ENCODE results near the gene LRRC63. TPM values are rescaled to one million over a fixed set of nuclear protein-coding genes. Genes with fewer than 3 reads are reported as not detected.

Gene LRRC63
- 4.4 TPM for total RNA-seq

GRCh38 chr13:46211483-46212351 is at the start of gene LRRC63:
LRRC63 (plus strand) TSS chr13:46211928; CDS start chr13:46213035, 1,107 bp downstream.

GRCh38 chr13:46181840-46182490 is 29.8 kb upstream of the LRRC63 start, which contains the start of gene LCP1:
LCP1 (minus strand) TSS chr13:46182177; CDS start chr13:46159662, 22,515 bp downstream.

Small RNA genes within 50 kb of the gene (small RNA-seq; reads per million reads assigned to genes)
- gene RN7SKP5 (ENCODE audit: low replicate concordance), result not detected
- gene RN7SL288P (ENCODE audit: low replicate concordance), result not detected

Other genes starting within 250 kb of the LRRC63 start
- gene ZC3H13, start 159.2 kb upstream of the LRRC63 start, total RNA-seq, result 71.4 TPM
- not detected for gene CPB2, start 106.9 kb upstream of the LRRC63 start, total RNA-seq
- 4.4 TPM for gene LCP1, start 29.8 kb upstream of the LRRC63 start, total RNA-seq
- gene RUBCNL, start 175.3 kb downstream of the LRRC63 start, total RNA-seq, result 3.4 TPM

Data from parietal lobe (tissue), 2 donors.